PC-9 (cell line): ENCODE measurements around the gene FBXL14. TPM values are rescaled to one million over a fixed set of nuclear protein-coding genes. Genes with fewer than 3 reads are reported as not detected.

Experiments
- BruUV-seq: library from RNA; stranded (reverse); fragments of 400-500 nt; replicated peaks from 2 replicates; lab custom pipeline; 2021; lab: Mats Ljungman, UMichigan
- CTCF ChIA-PET: fragments of 300-600 bp; sonication (Branson Sonifier 250); formaldehyde crosslinking; loops from one replicate; lab custom pipeline; 2022; ENCODE audit warnings: antibody characterized with exemption; lab: Charles Lee
- POLR2A ChIA-PET: fragments of 300-600 bp; sonication (Branson Sonifier 250); formaldehyde crosslinking; loops from one replicate; lab custom pipeline; 2022; ENCODE audit warnings: antibody characterized with exemption; ENCODE audit not compliant: unreplicated experiment; lab: Charles Lee
- DNase-seq, 2 experiments: peaks; one replicate each; pipeline versions ENCODE4 v3.0.0 to v3.0.0-alpha.2; 2015 to 2022; ENCODE audit warnings: mixed read lengths in 1 of 2
- H2AFZ ChIP-seq: fragments of 200-600 bp; sonication (generic); 2 replicates; pipeline ENCODE4 v1.8.1; 2017; ENCODE audit warnings: antibody characterized with exemption
- H3F3A ChIP-seq: fragments of 200-600 bp; sonication (generic); 2 replicates; pipeline ENCODE4 v1.8.1; 2017; ENCODE audit warnings: antibody characterized with exemption, mild to moderate bottlenecking, low read depth; ENCODE audit not compliant: insufficient read depth
- H3K27ac ChIP-seq: fragments of 200-600 bp; sonication (generic); 2 replicates; pipeline ENCODE4 v1.6.1; 2016; ENCODE audit warnings: mixed run types
- H3K27me3 ChIP-seq: fragments of 200-600 bp; sonication (generic); 2 replicates; pipeline ENCODE4 v1.6.1; 2016; ENCODE audit warnings: low read depth, mixed run types; ENCODE audit not compliant: insufficient read depth
- H3K36me3 ChIP-seq: fragments of 200-600 bp; sonication (generic); 2 replicates; pipeline ENCODE4 v1.6.1; 2016; ENCODE audit warnings: low read depth, mixed run types
- H3K4me1 ChIP-seq: fragments of 200-600 bp; sonication (generic); replicated peaks from 2 replicates; pipeline ENCODE4 v1.6.1; 2016; ENCODE audit warnings: mixed run types; ENCODE audit not compliant: insufficient read depth
- H3K4me2 ChIP-seq: fragments of 200-600 bp; sonication (generic); 2 replicates; pipeline ENCODE4 v1.6.1; 2017; ENCODE audit warnings: mixed run types
- H3K4me3 ChIP-seq: fragments of 200-600 bp; sonication (generic); 2 replicates; pipeline ENCODE4 v1.6.1; 2016; ENCODE audit warnings: mixed run types
- H3K79me2 ChIP-seq: fragments of 200-600 bp; sonication (generic); 2 replicates; pipeline ENCODE4 v1.6.1; 2017; ENCODE audit warnings: low read depth, mixed run types
- H3K9me2 ChIP-seq: fragments of 200-600 bp; sonication (generic); 2 replicates; pipeline ENCODE4 v1.8.1; 2017; ENCODE audit warnings: mild to moderate bottlenecking; ENCODE audit not compliant: insufficient read depth
- H3K9me3 ChIP-seq: fragments of 200-600 bp; sonication (generic); 2 replicates; pipeline ENCODE4 v1.8.1; 2016; ENCODE audit warnings: low read depth; ENCODE audit not compliant: insufficient read depth
- H4K20me1 ChIP-seq: fragments of 200-600 bp; sonication (generic); 2 replicates; pipeline ENCODE4 v1.8.1; 2017; ENCODE audit not compliant: insufficient read depth
- CTCF ChIP-seq: fragments of 200-600 bp; sonication (generic); conservative IDR thresholded peaks from 2 replicates; pipeline ENCODE4 v1.6.1; 2017; ENCODE audit warnings: mixed run types, antibody characterized with exemption, mild to moderate bottlenecking, moderate library complexity
- EZH2 ChIP-seq: fragments of 200-600 bp; sonication (generic); IDR thresholded peaks from 2 replicates; pipeline ENCODE4 v1.8.0; 2017; ENCODE audit warnings: antibody characterized with exemption, low read depth
- intact Hi-C: fragments of 100-400 bp; cut with micrococcal nuclease; formaldehyde crosslinking; loops from one replicate; pipeline ENCODE4 v1.10.0; 2022; ENCODE audit not compliant: unreplicated experiment
- total RNA-seq: library from RNA; stranded (reverse); gene quantifications from 2 replicates; pipeline ENCODE4 v1.2.3, GENCODE V29; 2021

FBXL14 gene
- total RNA-seq, 1 experiment from 2014 or later: 21.1 TPM

GRCh38 chr12:1564067-1564466 is 30.3 kb downstream of the FBXL14 start:
- POLR2A ChIA-PET: no interaction called here
- H4K20me1 ChIP-seq: no peaks in the 10 kb centered on the region
- no peak overlapping the region for H3K27ac ChIP-seq
- BruUV-seq: no TSS peak
- H3F3A ChIP-seq: no peaks in the 10 kb centered on the region
- H3K9me2 ChIP-seq: no peaks in the 10 kb centered on the region
- no peak overlapping the region for H2AFZ ChIP-seq
- H3K9me3 ChIP-seq: no peaks in the 10 kb centered on the region
- no peaks in the 10 kb centered on the region for H3K27me3 ChIP-seq
- no peak overlapping the region for H3K4me3 ChIP-seq
- intact Hi-C loops: no loop called here
- no peaks in the 10 kb centered on the region for H3K4me1 ChIP-seq
- no peak overlapping the region for H3K4me2 ChIP-seq
- CTCF ChIA-PET: no interaction called here
- no peak for TF ChIP-seq EZH2
- no peak for DNase-seq
- no peaks in the 10 kb centered on the region for H3K36me3 ChIP-seq
- H3K79me2 ChIP-seq: no peaks in the 10 kb centered on the region

DNA sequence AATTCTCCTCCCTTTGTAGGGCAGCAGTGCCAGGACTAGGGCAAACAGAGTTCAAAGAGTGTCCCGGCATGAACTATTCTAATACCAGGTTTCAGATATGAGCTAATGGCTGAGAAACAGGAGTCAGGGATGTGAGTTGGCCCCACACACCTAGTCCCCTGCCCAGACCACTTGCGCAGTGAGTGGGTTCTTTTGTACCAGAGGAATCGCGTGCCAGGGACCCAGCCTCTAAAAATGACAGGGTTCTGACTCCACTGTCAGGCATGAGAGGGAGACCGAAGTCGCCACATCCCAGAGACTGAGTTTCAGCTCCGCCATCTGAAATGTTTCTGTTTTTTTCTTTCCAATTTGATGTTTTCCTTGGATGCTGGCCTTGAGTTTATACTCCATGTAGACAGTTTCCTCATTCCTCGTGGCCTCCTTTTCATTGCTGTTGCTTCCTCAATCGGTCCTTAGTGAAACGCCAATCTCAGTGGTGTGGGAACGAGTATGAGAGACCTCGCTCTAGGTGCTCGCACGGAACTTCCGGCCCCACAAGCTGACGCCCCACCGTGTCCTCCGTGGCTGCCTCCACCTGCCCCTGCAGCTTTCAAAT is 31.5 kb downstream of the FBXL14 start:
- Histone ChIP-seq H3K79me2 (no peaks in the 10 kb centered on the region), H2AFZ (no peak overlapping the region), H3F3A (no peaks in the 10 kb centered on the region), H4K20me1 (no peaks in the 10 kb centered on the region), H3K9me2 (no peaks in the 10 kb centered on the region), H3K4me3 (no peak overlapping the region), H3K27me3 (no peaks in the 10 kb centered on the region), H3K27ac (no peak overlapping the region), H3K4me1 (no peaks in the 10 kb centered on the region), H3K4me2 (no peak overlapping the region), H3K9me3 (no peaks in the 10 kb centered on the region), H3K36me3 (no peaks in the 10 kb centered on the region)
- ChIA-PET CTCF (interaction anchor here (0.6 kb wide), 1 partner anchor 115 kb away, joined by 5 read pairs; no protein-coding TSS in a partner anchor), POLR2A (interaction anchor here (0.6 kb wide), 1 partner anchor 327 kb away, joined by 9 read pairs; no protein-coding TSS in a partner anchor)
- peak in 1 of 2 experiments; percentile 28 for DNase-seq
- TF ChIP-seq CTCF: no peak
- TF ChIP-seq EZH2: no peak
- no TSS peak for BruUV-seq
- intact Hi-C loops: no loop called here

DNA sequence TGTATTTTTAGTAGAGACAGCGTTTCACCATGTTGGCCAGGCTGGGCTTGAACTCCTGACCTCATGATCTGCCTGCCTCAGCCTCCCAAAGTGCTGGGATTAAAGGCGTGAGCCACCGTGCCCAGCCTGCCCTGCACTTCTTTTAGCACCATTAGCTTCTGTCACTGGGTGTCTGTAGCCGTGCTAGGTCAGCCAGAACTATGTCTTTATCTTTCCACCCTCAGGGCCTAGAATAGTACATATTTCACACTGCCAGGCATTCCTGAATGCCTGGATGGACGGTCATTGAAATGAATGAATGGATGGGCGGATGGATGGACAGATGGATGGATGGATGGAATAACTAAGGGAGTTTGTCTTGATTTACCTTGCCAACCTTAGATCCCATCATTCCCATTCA is 33.7 kb downstream of the FBXL14 start:
- Histone ChIP-seq H4K20me1 (no peaks in the 10 kb centered on the region), H3K27me3 (no peaks in the 10 kb centered on the region), H3F3A (no peaks in the 10 kb centered on the region), H3K4me1 (no peaks in the 10 kb centered on the region), H3K9me3 (no peaks in the 10 kb centered on the region; the same call in 1 of the 2 replicates), H3K9me2 (no peaks in the 10 kb centered on the region), H3K36me3 (no peaks in the 10 kb centered on the region), H3K27ac (no peak overlapping the region), H2AFZ (no peak overlapping the region), H3K79me2 (no peaks in the 10 kb centered on the region), H3K4me3 (no peak overlapping the region), H3K4me2 (no peak overlapping the region)
- TF ChIP-seq CTCF: no peak
- TF ChIP-seq EZH2: no peak
- DNase-seq: peak in 1 of 2 experiments; percentile 27
- ChIA-PET POLR2A (no interaction called here), CTCF (no interaction called here)
- intact Hi-C loops: no loop called here
- BruUV-seq: no TSS peak
